GM19395 (cell line): ENCODE data around the gene IGFALS.
A peak's percentile ranks its signal among the peaks of the same experiment; 100 is the strongest.

Experiments used
- ATAC-seq: cut with Tn5 transposase; IDR thresholded peaks from one replicate; pipeline ENCODE4 v1.9.1; 2021; ENCODE audit warnings: mild to moderate bottlenecking, moderate library complexity; ENCODE audit not compliant: unreplicated experiment

The IGFALS gene

GRCh38 chr16:1790611-1791255 lies 2.8 kb downstream of the IGFALS start:
- no peak for ATAC-seq

DNA sequence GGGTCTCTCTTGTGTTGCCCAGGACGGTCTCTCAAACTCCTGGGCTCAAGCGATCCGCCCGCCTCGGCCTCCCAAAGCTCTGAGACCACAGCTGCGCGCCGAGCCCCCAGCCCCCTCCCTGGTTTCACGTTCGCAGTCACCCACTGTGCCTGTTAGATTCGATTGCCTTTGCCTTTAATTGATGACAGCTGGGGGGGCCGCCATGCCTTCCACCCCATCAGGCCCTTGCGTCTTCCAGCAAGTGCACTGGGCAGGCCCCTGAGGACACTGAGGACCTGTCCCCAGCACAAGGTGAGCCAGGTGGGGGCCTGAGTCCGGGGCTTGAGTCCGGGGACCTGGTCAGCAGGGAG lies 3.3 kb downstream of the IGFALS start:
- ATAC-seq = no peak

DNA sequence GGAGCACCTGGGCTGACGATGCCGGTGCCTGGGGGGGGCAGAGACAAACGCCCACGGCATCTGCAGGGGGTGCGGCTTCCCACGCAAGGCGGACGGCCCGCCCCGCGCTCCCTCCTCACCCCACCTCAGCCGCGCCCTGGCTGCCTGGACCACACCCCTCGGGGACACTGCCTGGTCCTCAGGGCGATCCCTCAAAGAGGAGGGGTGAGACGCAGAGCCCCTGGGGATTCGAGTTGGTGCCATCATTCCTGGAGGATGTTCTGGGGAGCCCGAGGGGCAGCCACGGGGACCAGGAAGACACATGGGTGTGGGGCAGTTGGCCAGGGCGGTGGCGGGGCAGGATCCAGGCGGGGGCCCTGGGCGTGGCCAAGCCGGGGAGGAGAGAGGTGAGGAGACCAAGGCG lies 3.9 kb downstream of the IGFALS start:
- no peak for ATAC-seq

DNA sequence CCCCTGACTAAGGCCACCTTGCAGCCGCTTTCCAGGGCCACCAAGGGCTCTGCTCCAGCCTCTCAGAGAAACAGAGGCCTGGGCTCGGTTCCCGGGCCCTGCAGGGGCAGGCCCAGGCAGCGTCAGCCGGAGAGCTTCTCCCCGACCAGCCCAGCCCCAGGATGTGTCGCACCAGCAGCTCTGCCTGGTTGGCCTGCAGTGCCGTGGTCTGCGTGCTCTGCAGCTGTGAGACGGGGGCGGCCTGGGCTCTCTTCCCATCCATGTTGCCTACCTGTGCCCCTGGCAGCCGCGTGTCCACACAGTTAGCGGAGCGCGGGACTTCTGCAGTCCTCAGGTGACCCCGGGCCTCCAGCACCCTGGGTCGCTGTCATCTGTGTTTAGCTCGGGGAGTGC lies 4.8 kb downstream of the IGFALS start:
- ATAC-seq = no peak

DNA sequence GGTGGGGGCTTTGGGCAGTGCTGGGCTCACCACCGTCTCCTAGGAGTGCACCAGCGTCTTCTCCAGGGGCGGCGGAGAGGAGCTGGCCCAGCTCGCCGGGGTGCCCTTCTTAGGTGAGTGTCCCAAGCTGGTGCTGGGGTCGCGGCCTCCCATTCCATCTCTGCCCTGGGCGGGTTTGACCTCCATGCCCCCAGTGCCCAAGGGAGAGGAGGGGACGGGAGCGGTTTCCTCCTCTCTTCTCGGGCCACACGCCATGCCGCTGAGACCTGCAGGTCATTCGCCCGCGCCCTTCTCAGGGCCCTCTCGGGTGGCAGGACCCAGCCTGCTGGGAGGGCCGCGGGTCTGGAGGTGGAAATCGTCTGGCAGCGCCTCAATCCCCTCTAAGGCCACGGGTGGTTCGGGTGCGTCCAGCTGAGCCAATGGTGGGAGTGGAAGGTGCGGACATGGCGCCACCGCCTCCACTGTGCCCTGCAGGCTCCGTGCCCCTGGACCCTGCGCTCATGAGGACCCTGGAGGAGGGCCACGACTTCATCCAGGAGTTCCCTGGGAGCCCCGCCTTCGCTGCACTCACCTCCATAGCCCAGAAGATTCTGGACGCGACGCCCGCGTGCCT lies 5.3 kb downstream of the IGFALS start:
- no peak for ATAC-seq

- no peak for ATAC-seq
These were observed 6.0 kb downstream of the IGFALS start for GRCh38 chr16:1787322-1788094.

DNA sequence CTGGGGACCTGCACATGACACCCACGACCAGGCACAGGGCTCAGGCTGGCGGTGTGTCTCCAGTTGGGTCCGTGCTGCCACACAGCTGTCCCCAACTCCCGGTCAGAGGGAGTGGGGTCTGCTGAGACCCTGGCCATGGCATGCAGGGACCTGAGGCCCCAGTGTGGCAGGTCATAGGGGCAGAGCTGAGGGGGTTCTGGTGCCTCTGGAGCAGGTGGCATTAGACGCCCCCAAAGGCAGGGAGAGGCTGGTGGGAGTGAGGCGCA lies 6.5 kb downstream of the IGFALS start:
- no peak for ATAC-seq

DNA sequence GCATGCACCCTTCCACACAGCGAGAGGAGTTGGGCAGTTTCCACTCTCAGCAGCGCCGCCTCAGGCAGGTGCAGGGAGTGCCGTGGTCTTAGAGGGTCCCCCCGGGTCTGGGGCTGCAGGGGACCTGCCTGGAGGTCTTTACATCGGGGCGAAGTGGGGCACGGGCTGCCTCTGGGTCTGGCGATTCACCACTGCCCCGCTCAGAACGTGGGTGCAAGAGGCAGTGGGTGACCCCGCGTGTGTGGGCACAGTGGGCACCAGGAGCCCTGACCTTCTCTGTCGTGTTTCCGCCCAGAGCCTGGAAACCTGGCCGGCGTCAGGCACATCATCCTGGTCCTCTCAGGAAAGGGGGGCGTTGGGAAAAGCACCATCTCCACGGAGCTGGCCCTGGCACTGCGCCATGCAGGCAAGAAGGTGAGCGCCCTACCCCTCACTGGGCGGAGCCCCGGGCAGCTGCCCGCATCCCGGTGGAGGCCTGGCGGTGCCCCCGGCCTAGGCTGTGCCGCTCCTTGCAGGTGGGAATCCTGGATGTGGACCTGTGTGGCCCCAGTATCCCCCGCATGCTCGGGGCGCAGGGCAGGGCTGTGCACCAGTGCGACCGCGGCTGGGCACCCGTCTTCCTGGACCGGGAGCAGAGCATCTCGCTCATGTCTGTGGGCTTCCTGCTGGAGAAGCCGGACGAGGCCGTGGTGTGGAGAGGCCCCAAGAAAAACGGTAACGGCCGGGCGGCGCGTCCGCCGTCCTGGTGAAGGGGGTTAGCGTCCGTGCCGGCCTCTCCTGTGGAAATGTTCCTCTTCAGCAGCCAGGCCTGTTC lies 7.1 kb downstream of the IGFALS start:
- ATAC-seq = no peak

DNA sequence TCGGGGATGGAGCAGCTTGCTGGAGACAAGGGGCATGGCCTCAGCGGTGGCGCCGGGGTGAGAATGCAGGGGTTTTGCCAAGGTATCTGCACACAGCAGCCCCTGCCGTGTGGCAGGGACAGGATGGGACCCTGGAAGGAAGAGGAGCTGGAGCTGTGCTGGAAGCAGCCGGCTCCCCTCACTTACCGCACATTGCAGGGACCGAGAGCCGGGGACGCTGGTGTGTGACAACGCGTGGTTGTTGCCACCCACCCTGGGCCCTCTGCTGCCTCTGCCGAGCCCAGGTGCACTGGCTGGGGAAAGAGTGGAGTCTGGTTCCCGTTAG lies 7.7 kb downstream of the IGFALS start:
- ATAC-seq = no peak

- ATAC-seq = no peak
These were observed 8.3 kb downstream of the IGFALS start for GRCh38 chr16:1784977-1785845.

DNA sequence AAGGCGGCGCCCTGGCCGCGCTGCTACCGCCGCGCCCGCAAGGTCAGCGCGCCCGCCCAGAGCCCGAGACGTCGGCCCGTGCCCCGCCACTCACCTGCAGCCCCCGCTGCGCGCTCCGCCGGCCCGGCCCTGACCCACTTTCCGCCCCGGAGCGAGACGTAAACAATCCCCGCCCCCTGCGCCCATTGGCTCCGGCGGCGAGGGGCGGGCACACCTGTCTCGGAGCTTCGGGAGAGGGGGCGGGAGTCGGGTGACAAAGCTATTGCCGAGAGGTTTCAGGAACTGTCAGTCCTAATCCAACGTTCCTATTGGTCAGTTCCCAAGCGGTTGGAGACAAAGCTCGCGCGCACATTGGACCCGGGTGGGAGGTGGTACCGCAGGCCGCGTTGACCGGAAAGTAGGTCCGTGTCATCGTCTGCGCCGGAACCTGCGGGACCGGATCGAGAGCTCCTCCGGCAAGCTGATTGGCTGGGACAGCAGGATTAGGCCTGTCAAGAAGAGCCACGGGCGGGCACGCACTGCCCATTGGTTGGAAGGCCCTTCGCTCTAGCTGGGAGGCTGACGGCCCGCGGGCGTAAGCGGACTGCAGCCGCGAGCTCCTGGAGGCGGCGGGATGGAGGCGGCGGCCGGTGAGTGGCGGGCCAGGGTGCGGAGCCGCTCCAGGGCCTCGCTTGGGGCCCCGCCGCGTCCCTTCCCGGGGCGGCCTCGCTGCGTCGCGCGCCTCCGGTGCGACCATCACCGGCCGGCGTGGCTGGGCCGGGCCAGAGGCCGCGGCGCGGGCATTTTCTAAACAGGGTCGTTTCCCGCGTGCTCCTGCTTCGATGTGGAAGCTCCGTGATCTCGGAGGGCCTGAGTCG lies 10.9 kb downstream of the IGFALS start, which contains the start of the genes NUBP2 and SPSB3:
NUBP2 (plus strand) TSS at position 553 of the 857 bp plus-strand sequence; CDS start at position 614, 61 bp downstream.
SPSB3 (minus strand) TSS at position 164 of the 857 bp plus-strand sequence. CDS start 1,088 bp downstream, outside the sequence.
- peak; percentile 84 for ATAC-seq

GRCh38 chr16:1781758-1782407 lies 11.6 kb downstream of the IGFALS start:
- no peak for ATAC-seq

- no peak for ATAC-seq
These were observed 12.3 kb downstream of the IGFALS start for GRCh38 chr16:1781254-1781653.

GRCh38 chr16:1780677-1781072 lies 12.8 kb downstream of the IGFALS start:
- ATAC-seq = no peak

DNA sequence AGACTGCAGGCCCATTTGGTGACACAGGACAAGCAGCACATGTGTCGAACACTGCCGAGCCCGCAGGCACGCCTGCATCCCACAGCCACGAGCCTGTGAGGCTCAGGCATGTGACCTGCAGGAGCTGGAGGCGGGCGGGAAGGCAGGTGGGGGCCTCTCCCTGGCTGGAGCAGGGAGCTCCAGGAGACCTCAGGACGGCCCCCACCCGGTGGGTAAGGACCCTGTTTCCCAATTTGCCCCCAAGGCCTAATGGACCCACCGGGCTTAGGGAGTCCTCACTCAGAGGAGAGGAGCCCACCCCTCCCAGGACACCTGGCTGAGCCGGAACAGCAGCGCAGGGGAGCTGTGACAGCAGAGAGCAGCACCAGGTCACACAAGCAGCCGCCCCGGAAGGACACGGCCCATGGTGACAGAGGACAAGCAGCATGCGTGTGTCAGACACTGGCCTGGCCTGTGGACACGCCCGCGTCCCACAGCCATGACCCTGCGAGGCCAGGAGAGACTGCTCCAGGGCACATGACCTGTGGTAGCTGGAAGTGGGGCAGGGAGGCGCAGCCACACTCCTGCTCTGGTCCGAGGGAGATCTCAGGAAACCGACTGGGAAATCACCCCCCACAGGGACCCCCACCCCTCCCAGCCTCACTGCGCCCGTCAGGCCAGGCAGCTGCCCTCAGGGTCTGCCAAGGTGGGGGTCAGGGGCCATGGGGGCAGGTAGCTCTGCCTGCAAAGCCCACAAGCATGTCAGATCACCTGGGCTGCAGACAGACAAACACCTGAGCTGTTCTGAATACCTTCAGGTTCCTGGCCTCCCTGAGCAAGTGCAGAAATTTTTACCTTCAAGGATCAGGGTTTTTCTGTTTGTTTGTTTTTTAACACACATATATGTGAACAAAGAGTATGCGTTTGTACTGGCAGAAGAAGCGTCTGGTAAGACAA lies 13.5 kb downstream of the IGFALS start:
- ATAC-seq = no peak

- no peak for ATAC-seq
These were observed 14.2 kb downstream of the IGFALS start for GRCh38 chr16:1779234-1779701.

- ATAC-seq = no peak
These were observed 15.0 kb downstream of the IGFALS start for GRCh38 chr16:1778200-1779179.
